GM12878 (cell line): Measurements from ENCODE around the gene HPD. TPM values are rescaled to one million over a fixed set of nuclear protein-coding genes. Genes with fewer than 3 reads are reported as not detected.

Experiments used
- ATAC-seq: fragments of 200-7000 bp; cut with Tn5 transposase; 3 replicates; pipeline ENCODE4 v1.9.1; 2020; ENCODE audit warnings: mild to moderate bottlenecking, moderate library complexity
- BruUV-seq: library from RNA; stranded (reverse); fragments of 400-500 nt; replicated peaks from 2 replicates; lab custom pipeline; 2021; lab: Mats Ljungman, UMichigan
- CTCF ChIA-PET: fragments of 300-600 bp; sonication (Branson Sonifier 250); formaldehyde crosslinking; extraction: SDS; loops from one replicate; lab custom pipeline; 2021; ENCODE audit warnings: inconsistent platforms; lab: Yijun Ruan, JAX
- POLR2A ChIA-PET: fragments of 350-600 bp; formaldehyde crosslinking; extraction: SDS; loops from one replicate; lab custom pipeline; 2021; ENCODE audit warnings: inconsistent platforms; lab: Charles Lee
- RAD21 ChIA-PET: fragments of 300-600 bp; sonication (Branson Sonifier 250); formaldehyde crosslinking; loops from one replicate; lab custom pipeline; 2023; ENCODE audit warnings: antibody characterized with exemption; ENCODE audit not compliant: unreplicated experiment; lab: Charles Lee
- SMC1A ChIA-PET: fragments of 300-600 bp; sonication (Branson Sonifier 250); formaldehyde crosslinking; loops from one replicate; lab custom pipeline; 2023; ENCODE audit not compliant: unreplicated experiment, uncharacterized antibody; lab: Charles Lee
- DNase-seq: peaks from one replicate; pipeline ENCODE4 v3.0.0-alpha.2; 2011; ENCODE audit warnings: low read depth, low spot score
- FAIRE-seq: peaks from 3 replicates; lab custom pipeline; 2011; peaks lifted over from hg19 to GRCh38; lab: Jason Lieb, UNC
- H2AFZ ChIP-seq: 2 replicates; pipeline ENCODE4 v1.6.0; 2011; ENCODE audit warnings: low read depth, low read length, control low read depth; ENCODE audit not compliant: control insufficient read depth
- H3K27ac ChIP-seq: 2 replicates; pipeline ENCODE4 v1.5.1; 2011; ENCODE audit warnings: control low read depth; ENCODE audit not compliant: control insufficient read depth, insufficient read depth
- H3K27me3 ChIP-seq, 2 experiments: replicated peaks in 1 of 2; 2 replicates each; pipeline versions ENCODE4 v1.6.0 to v1.6.1; 2011; ENCODE audit warnings: low read length in 1 of 2; ENCODE audit not compliant: control insufficient read depth in 2 of 2, insufficient read depth in 2 of 2
- H3K36me3 ChIP-seq, 2 experiments: 2 replicates each; pipeline ENCODE4 v1.5.1; 2011; ENCODE audit warnings: low read length in 1 of 2; ENCODE audit not compliant: control insufficient read depth in 2 of 2, insufficient read depth in 2 of 2
- H3K4me1 ChIP-seq: 2 replicates; pipeline ENCODE4 v1.6.1; 2011; ENCODE audit warnings: mild to moderate bottlenecking, low read length, moderate library complexity, mixed read lengths; ENCODE audit not compliant: control insufficient read depth, insufficient read depth
- H3K4me2 ChIP-seq: 2 replicates; pipeline ENCODE4 v1.6.0; 2011; ENCODE audit warnings: control low read depth; ENCODE audit not compliant: control insufficient read depth, insufficient read depth
- H3K4me3 ChIP-seq: fragments of 200-600 bp; sonication (generic); 2 replicates; pipeline ENCODE4 v1.5.1; 2016
- H3K79me2 ChIP-seq: 2 replicates; pipeline ENCODE4 v1.6.0; 2011; ENCODE audit warnings: low read length; ENCODE audit not compliant: control insufficient read depth, insufficient read depth
- H3K9ac ChIP-seq: 2 replicates; pipeline ENCODE4 v1.8.0; 2011; ENCODE audit warnings: low read length, control low read depth, mixed read lengths; ENCODE audit not compliant: control insufficient read depth, insufficient read depth
- H3K9me3 ChIP-seq: replicated peaks from 3 replicates; pipeline ENCODE4 v1.5.1; 2011; ENCODE audit warnings: mild to moderate bottlenecking, low read length; ENCODE audit not compliant: control insufficient read depth, insufficient read depth
- H4K20me1 ChIP-seq: 2 replicates; pipeline ENCODE4 v1.6.0; 2011; ENCODE audit not compliant: control insufficient read depth, insufficient read depth
- BCL11A ChIP-seq: IDR thresholded peaks from 2 replicates; pipeline ENCODE4 v1.6.1; 2011; ENCODE audit warnings: low read depth, low read length
- BHLHE40 ChIP-seq, 2 experiments: fragments of 450-650 bp in 1 of 2; IDR thresholded peaks; 2 replicates each; pipeline ENCODE4 v1.6.1; 2011 to 2017; ENCODE audit warnings: low read depth in 2 of 2, borderline replicate concordance in 1 of 2, improper control_type of control experiment in 1 of 2, low read length in 1 of 2, mild to moderate bottlenecking in 1 of 2
- CHD4 ChIP-seq: fragments of 200-600 bp; sonication (generic); IDR thresholded peaks from 2 replicates; pipeline ENCODE4 v1.6.1; 2016; ENCODE audit warnings: mild to moderate bottlenecking
- GATAD2B ChIP-seq: fragments of 450-650 bp; conservative IDR thresholded peaks from 2 replicates; pipeline ENCODE4 v1.6.1; 2017; ENCODE audit warnings: low read depth, mild to moderate bottlenecking, moderate library complexity
- KAT2A ChIP-seq: conservative IDR thresholded peaks from 2 replicates; pipeline ENCODE4 v1.6.1; 2011; ENCODE audit warnings: low read depth, low read length; ENCODE audit not compliant: control insufficient read depth
- NFYB ChIP-seq: IDR thresholded peaks from 2 replicates; pipeline ENCODE4 v1.6.1; 2011; ENCODE audit warnings: low read depth, mild to moderate bottlenecking, low read length, improper control_type of control experiment, moderate library complexity; ENCODE audit not compliant: insufficient read depth
- RB1 ChIP-seq: fragments of 450-650 bp; formaldehyde crosslinking; IDR thresholded peaks from 2 replicates; pipeline ENCODE4 v1.6.1; 2017; ENCODE audit warnings: mild to moderate bottlenecking, borderline replicate concordance
- SUPT20H ChIP-seq: IDR thresholded peaks from 2 replicates; pipeline ENCODE4 v1.6.1; 2011; ENCODE audit warnings: low read depth, mild to moderate bottlenecking, low read length, moderate library complexity, borderline replicate concordance; ENCODE audit not compliant: control insufficient read depth
- TBL1XR1 ChIP-seq: IDR thresholded peaks from 2 replicates; pipeline ENCODE4 v1.6.1; 2012; ENCODE audit warnings: low read depth, low read length, improper control_type of control experiment
- TCF12 ChIP-seq: IDR thresholded peaks from 2 replicates; pipeline ENCODE4 v1.6.1; 2011; ENCODE audit warnings: low read depth, mild to moderate bottlenecking, low read length
- TCF3 ChIP-seq: IDR thresholded peaks from 2 replicates; pipeline ENCODE4 v1.6.1; 2012; ENCODE audit warnings: low read depth, mild to moderate bottlenecking, low read length, borderline replicate concordance; ENCODE audit not compliant: insufficient read depth
- WGBS: methylation state at CpG from one replicate; pipeline ENCODE4 v1.1.6; 2016; ENCODE audit warnings: low lambda C conversion rate; ENCODE audit not compliant: insufficient replicate concordance, insufficient coverage; ENCODE audit errors: missing lambda C conversion rate; 5-methylcytosine and 5-hydroxymethylcytosine counted together
- in situ Hi-C: fragments of 300-500 bp; cut with MboI; formaldehyde crosslinking; loops from 9 replicates; pipeline ENCODE4 v1.14.3; 2018; ENCODE audit warnings: mixed read lengths
- intact Hi-C: fragments of 100-400 bp; cut with micrococcal nuclease; formaldehyde crosslinking; loops from one replicate; pipeline ENCODE4 v1.14.2; 2022; ENCODE audit not compliant: unreplicated experiment
- polyA plus RNA-seq, 11 experiments: library from polyadenylated mRNA; depleted of rRNA in 4 of 11; unstranded in 6 of 11; stranded (reverse) in 5 of 11; fragments of >200 nt; fragmentation: Nextera tagmentation in 4 of 11; fragmentation: Illumina TruSeq in 1 of 11; extraction: Ambion mirVana in 4 of 11; extraction: Trizol in 1 of 11; gene quantifications; 1 replicate in 1 of 11; 2 replicates in 10 of 11; pipeline versions ENCODE4 v1.2.1 to v1.2.3, GENCODE V29; 2011 to 2016; ENCODE audit warnings: inconsistent platforms in 2 of 11, missing spikeins in 2 of 11, low read depth in 1 of 11
- total RNA-seq, 4 experiments: library from RNA; depleted of rRNA in 3 of 4; stranded (reverse); fragments of >200 nt in 3 of 4; fragmentation: Illumina TruSeq in 1 of 4; extraction: Trizol in 1 of 4; gene quantifications; 2 replicates each; pipeline versions ENCODE4 v1.2.1 to v1.2.3, GENCODE V29; 2013 to 2021
- TF ChIP-seq, protein P1 (sequence below): fragments of 150-350 bp; IDR thresholded peaks from 2 replicates; pipeline ENCODE4 v1.6.1; 2014; ENCODE audit warnings: mild to moderate bottlenecking, low read depth, low read length
- TF ChIP-seq, protein P2 (sequence below): IDR thresholded peaks from 2 replicates; pipeline ENCODE4 v1.6.1; 2012; ENCODE audit warnings: low read depth, low read length, improper control_type of control experiment
- TF ChIP-seq, protein P3 (sequence below): fragments of 450-650 bp; IDR thresholded peaks from 2 replicates; pipeline ENCODE4 v1.6.1; 2017; ENCODE audit warnings: antibody characterized with exemption, mild to moderate bottlenecking, moderate library complexity

HPD gene
- total and polyA plus RNA-seq, 10 of the 15 experiments (the other 5 are each of a cell fraction or from before 2014, with no cell fraction given): 0.04 to 0.69 (median 0.28) TPM; not detected in 7

DNA sequence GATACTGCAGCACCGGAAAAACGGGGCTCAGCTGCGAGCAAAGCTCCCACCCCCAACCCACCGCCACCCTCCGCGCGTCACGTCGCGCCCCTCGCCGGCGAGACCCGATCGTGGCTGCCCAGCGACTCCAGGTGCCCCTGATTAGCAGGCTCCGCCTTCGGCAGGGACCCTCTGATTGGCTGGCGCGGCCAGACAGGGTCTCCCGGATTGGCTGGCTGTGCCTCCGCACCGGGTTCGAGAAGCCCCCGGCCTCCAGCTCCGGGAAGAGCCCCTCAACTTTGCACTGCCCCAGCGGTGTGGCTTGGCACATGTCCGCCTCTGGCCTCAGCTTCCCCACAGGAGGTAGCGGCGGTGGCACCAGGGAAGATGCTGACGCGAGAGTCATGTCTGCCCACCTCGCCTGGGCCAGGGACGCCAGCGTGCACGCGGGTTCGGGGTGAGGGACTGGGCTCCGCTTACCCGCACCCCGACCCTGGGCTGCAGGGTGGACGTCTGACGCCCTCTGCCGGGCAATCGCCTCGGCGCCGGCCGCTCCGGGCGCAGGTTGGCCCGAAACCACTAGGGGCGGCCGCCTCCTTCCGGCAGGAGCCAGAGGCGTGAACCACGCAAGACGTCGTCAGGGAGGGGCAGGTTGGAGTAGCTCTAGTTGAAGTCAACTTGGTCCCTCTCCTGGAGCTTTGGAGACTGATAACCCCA is 64.7 kb downstream of the HPD start:
- ChIA-PET CTCF (interaction anchor here (0.6 to 16.2 kb wide), 50 partner anchors 14 to 369 kb away, joined by 3 to 565 read pairs (median 4); partner anchors contain the start of genes CFAP251, ORAI1, PSMD9 and SETD1B), POLR2A (interaction anchor here (0.6 to 7.9 kb wide), 14 partner anchors 10 to 107 kb away, joined by 3 to 155 read pairs (median 4); partner anchors contain the start of genes PSMD9, SETD1B and TMEM120B), SMC1A (interaction anchor here (0.6 to 10.5 kb wide), 31 partner anchors 10 to 373 kb away, joined by 3 to 226 read pairs (median 5); partner anchors contain the start of genes CFAP251, PSMD9, SETD1B and TMEM120B), RAD21 (interaction anchor here (0.6 to 11.7 kb wide), 32 partner anchors 13 to 442 kb away, joined by 3 to 395 read pairs (median 5); partner anchors contain the start of genes ANAPC5, CFAP251, ORAI1 and PSMD9)
- under 1% methylated on average over 58 of the region's 59 CpGs for WGBS
- no TSS peak for BruUV-seq
- H3K79me2 ChIP-seq: peaks cover 57% of the 10 kb centered on the region
- peak; percentile 71 for ATAC-seq
- H3K9ac ChIP-seq: peak overlapping the region; percentile 57
- intact Hi-C loops (loop anchor here (1.0 kb wide), 4 partner anchors 18 to 97 kb away; partner anchors contain the start of gene PSMD9), in situ Hi-C loops (loop anchor here (5.0 kb wide), 1 partner anchor 102 kb away; no protein-coding TSS in a partner anchor)
- H4K20me1 ChIP-seq: no peaks in the 10 kb centered on the region; the same call in 1 of the 2 replicates
- peaks cover 44% of the 10 kb centered on the region for H3K4me1 ChIP-seq
- peak overlapping the region; percentile 73 for H3K27ac ChIP-seq
- peak; percentile 88 for FAIRE-seq
- no peaks in the 10 kb centered on the region for H3K9me3 ChIP-seq
- no peaks in the 10 kb centered on the region for H3K27me3 ChIP-seq
- peak overlapping the region; percentile 93 for H3K4me2 ChIP-seq
- H2AFZ ChIP-seq: peak overlapping the region; percentile 73
- peak; percentile 82 for DNase-seq
- H3K4me3 ChIP-seq: peak overlapping the region; percentile 97
- H3K36me3 ChIP-seq: peaks cover 9 to 15% of the 10 kb centered on the region in 2 experiments; a peak in 3 of 4 replicates
- TF ChIP-seq, protein P1, sequence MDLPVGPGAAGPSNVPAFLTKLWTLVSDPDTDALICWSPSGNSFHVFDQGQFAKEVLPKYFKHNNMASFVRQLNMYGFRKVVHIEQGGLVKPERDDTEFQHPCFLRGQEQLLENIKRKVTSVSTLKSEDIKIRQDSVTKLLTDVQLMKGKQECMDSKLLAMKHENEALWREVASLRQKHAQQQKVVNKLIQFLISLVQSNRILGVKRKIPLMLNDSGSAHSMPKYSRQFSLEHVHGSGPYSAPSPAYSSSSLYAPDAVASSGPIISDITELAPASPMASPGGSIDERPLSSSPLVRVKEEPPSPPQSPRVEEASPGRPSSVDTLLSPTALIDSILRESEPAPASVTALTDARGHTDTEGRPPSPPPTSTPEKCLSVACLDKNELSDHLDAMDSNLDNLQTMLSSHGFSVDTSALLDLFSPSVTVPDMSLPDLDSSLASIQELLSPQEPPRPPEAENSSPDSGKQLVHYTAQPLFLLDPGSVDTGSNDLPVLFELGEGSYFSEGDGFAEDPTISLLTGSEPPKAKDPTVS: no peak
- peak; percentile 79; the same call in 1 of the 2 replicates for TF ChIP-seq TCF3
- TF ChIP-seq GATAD2B: peak; percentile 93; the same call in 1 of the 2 replicates
- 0 out of 2 replicates have a peak, but pooled peaks have one; percentile 16 for TF ChIP-seq BCL11A
- TF ChIP-seq, protein P2, sequence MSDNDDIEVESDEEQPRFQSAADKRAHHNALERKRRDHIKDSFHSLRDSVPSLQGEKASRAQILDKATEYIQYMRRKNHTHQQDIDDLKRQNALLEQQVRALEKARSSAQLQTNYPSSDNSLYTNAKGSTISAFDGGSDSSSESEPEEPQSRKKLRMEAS: peak; percentile 82; the same call in 1 of the 2 replicates
- TF ChIP-seq KAT2A: no peak
- TF ChIP-seq, protein P3, sequence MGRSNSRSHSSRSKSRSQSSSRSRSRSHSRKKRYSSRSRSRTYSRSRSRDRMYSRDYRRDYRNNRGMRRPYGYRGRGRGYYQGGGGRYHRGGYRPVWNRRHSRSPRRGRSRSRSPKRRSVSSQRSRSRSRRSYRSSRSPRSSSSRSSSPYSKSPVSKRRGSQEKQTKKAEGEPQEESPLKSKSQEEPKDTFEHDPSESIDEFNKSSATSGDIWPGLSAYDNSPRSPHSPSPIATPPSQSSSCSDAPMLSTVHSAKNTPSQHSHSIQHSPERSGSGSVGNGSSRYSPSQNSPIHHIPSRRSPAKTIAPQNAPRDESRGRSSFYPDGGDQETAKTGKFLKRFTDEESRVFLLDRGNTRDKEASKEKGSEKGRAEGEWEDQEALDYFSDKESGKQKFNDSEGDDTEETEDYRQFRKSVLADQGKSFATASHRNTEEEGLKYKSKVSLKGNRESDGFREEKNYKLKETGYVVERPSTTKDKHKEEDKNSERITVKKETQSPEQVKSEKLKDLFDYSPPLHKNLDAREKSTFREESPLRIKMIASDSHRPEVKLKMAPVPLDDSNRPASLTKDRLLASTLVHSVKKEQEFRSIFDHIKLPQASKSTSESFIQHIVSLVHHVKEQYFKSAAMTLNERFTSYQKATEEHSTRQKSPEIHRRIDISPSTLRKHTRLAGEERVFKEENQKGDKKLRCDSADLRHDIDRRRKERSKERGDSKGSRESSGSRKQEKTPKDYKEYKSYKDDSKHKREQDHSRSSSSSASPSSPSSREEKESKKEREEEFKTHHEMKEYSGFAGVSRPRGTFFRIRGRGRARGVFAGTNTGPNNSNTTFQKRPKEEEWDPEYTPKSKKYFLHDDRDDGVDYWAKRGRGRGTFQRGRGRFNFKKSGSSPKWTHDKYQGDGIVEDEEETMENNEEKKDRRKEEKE: no peak
- peak; percentile 85 to 91 for TF ChIP-seq BHLHE40 (IDR thresholded peaks at IDR 0.05; ENCODE audit: borderline replicate concordance in 1 of 2, low read depth in 2 of 2, low read length in 1 of 2)
- peak; percentile 45; the same call in 1 of the 2 replicates for TF ChIP-seq TCF12
- peak; percentile 89 for TF ChIP-seq RB1
- no peak for TF ChIP-seq SUPT20H
- peak; percentile 77 for TF ChIP-seq NFYB
- TF ChIP-seq CHD4: peak; percentile 91; the same call in 1 of the 2 replicates
- TF ChIP-seq TBL1XR1: peak; percentile 10; the same call in 1 of the 2 replicates
